Activated CD8-positive, alpha-beta memory T cell treated with anti-CD3 and anti-CD28 coated beads, Interleukin-2, amount 10 ng/mL, durations not matched to agents 7 days and 5 days (primary cell): ENCODE data around the gene TIFAB. TPM values are rescaled to one million over a fixed set of nuclear protein-coding genes. Genes with fewer than 3 reads are reported as not detected.
A peak's percentile ranks its signal among the peaks of the same experiment; 100 is the strongest.

Experiments
- ATAC-seq: fragments of 150-1000 bp; cut with Tn5 transposase; one replicate; pipeline ENCODE4 v1.10.0; 2021; ENCODE audit warnings: moderate library complexity
- CTCF ChIA-PET: fragments of 350-600 bp; sonication (Branson Sonifier 250); formaldehyde crosslinking; loops from one replicate; lab custom pipeline; 2021; ENCODE audit warnings: antibody characterized with exemption; lab: Charles Lee
- DNase-seq: peaks from one replicate; pipeline ENCODE4 v3.0.0-alpha.2; 2020
- H3K27ac Mint-ChIP-seq: one replicate; pipeline ENCODE4 v1.8.0; 2021; ENCODE audit warnings: mild to moderate bottlenecking, mixed read lengths
- H3K27me3 Mint-ChIP-seq: one replicate; pipeline ENCODE4 v1.8.0; 2021; ENCODE audit warnings: mixed read lengths
- H3K36me3 Mint-ChIP-seq: one replicate; pipeline ENCODE4 v1.8.0; 2021; ENCODE audit warnings: mild to moderate bottlenecking, mixed read lengths
- H3K4me1 Mint-ChIP-seq: one replicate; pipeline ENCODE4 v1.8.0; 2021; ENCODE audit warnings: mixed read lengths
- H3K4me3 Mint-ChIP-seq: one replicate; pipeline ENCODE4 v1.8.0; 2021; ENCODE audit warnings: mild to moderate bottlenecking, moderate library complexity, mixed read lengths
- H3K9me3 Mint-ChIP-seq: one replicate; pipeline ENCODE4 v1.8.0; 2022; ENCODE audit warnings: low read depth, mixed read lengths
- total RNA-seq, 2 experiments: library from RNA; stranded (reverse); gene quantifications; one replicate each; pipeline ENCODE4 v1.2.3, GENCODE V29; 2021

The TIFAB gene
- total RNA-seq, 2 experiments from 2014 or later: not detected

DNA sequence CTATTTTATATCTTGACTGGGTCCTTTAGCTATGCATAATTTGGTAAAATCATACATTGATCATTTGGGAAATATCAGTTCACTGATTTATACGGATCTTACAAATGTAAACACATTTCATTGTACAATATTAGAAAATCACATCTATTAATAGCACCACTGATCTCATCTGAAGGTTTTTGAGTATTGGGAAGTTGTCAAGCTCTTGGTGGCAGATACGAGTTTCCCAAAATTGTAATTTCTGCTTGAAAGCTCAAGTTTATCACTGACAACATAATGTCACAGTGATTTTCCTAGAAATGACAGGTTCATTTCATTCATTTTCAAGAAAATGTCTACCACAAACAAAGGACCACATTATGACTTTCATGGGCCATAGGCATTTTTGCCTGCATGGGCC lies 50.1 kb downstream of the TIFAB start:
- CTCF ChIA-PET: interaction anchor here (0.9 to 4.9 kb wide), 4 partner anchors 10 to 55 kb away, joined by 3 to 22 read pairs (median 3); no protein-coding TSS in a partner anchor
- H3K4me3 Mint-ChIP-seq: no peak overlapping the region
- H3K36me3 Mint-ChIP-seq: peaks cover 5% of the 10 kb centered on the region
- DNase-seq (no peak), ATAC-seq (no peak)
- H3K4me1 Mint-ChIP-seq: peaks cover 22% of the 10 kb centered on the region
- no peaks in the 10 kb centered on the region for H3K9me3 Mint-ChIP-seq
- peaks cover 26% of the 10 kb centered on the region for H3K27me3 Mint-ChIP-seq
- no peak overlapping the region for H3K27ac Mint-ChIP-seq

DNA sequence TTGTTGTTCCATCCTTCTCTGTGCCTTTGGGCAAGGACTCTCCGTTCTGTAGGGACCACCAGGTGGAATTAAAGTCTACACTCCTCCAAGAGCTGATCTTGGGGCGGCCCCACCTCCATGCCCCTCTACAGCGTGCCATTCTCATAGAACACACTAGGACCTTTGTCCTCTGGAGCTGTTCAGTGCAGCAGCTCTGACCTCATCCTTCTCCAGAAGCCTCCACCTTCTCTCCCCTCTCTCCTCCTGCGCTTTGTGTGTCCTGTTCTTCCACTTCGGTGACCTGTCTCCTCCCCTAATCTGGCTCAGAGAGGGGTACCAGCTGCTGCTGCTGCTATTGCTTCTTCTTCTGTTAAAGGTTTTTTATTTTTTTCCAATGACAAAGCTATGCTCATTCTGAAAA lies 51.3 kb downstream of the TIFAB start:
- Mint-ChIP-seq H3K4me3 (no peak overlapping the region), H3K9me3 (no peaks in the 10 kb centered on the region), H3K27me3 (peaks cover 17% of the 10 kb centered on the region), H3K27ac (no peak overlapping the region), H3K4me1 (peaks cover 33% of the 10 kb centered on the region), H3K36me3 (peaks cover 5% of the 10 kb centered on the region)
- CTCF ChIA-PET: interaction anchor here (4.9 kb wide), 1 partner anchor 24 kb away, joined by 22 read pairs; no protein-coding TSS in a partner anchor
- no peak for DNase-seq
- ATAC-seq: no peak

DNA sequence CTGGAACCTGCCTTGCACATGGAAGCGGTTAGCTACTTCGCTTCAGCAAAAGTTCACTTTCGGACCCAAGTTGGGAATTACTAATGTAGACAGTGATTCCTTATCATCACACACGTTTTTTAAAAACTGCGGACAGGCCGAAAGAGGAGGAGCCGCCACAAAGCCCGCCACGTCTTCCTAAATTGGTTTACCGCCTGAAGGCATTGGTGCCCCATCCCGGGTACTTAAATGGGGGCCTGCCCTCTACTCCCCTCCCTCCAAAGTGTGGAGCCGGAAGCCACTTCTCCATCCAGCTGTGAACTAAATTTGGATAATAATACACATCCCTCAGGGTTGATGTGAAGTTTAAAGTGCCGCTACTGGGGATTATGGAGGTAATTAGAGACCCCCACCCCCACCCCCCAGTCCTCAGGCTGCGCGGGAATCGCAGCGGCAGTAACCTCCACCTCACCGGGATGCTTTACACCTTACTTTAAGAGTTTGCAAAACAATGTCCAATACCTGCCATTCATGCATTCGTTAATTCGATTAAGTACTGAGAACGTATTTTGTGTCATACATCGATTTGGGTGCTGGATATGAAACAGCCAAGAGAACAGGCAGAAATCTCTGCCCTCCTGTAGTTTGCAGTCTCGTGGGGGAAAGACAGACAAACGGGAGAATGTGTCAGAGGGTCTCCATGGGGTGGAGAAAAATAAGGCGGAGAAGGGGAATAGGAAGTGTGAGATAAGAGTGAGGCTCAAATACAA lies 52.2 kb downstream of the TIFAB start:
- H3K4me1 Mint-ChIP-seq: peaks cover 40% of the 10 kb centered on the region
- DNase-seq (no peak), ATAC-seq (no peak)
- CTCF ChIA-PET: interaction anchor here (1.3 to 4.9 kb wide), 2 partner anchors 25 to 496 kb away, joined by 3 to 22 read pairs; no protein-coding TSS in a partner anchor
- H3K9me3 Mint-ChIP-seq: no peaks in the 10 kb centered on the region
- peak overlapping the region; percentile 79 for H3K4me3 Mint-ChIP-seq
- H3K27ac Mint-ChIP-seq: peak overlapping the region; percentile 87
- H3K27me3 Mint-ChIP-seq: peaks cover 12% of the 10 kb centered on the region
- peaks cover 5% of the 10 kb centered on the region for H3K36me3 Mint-ChIP-seq

DNA sequence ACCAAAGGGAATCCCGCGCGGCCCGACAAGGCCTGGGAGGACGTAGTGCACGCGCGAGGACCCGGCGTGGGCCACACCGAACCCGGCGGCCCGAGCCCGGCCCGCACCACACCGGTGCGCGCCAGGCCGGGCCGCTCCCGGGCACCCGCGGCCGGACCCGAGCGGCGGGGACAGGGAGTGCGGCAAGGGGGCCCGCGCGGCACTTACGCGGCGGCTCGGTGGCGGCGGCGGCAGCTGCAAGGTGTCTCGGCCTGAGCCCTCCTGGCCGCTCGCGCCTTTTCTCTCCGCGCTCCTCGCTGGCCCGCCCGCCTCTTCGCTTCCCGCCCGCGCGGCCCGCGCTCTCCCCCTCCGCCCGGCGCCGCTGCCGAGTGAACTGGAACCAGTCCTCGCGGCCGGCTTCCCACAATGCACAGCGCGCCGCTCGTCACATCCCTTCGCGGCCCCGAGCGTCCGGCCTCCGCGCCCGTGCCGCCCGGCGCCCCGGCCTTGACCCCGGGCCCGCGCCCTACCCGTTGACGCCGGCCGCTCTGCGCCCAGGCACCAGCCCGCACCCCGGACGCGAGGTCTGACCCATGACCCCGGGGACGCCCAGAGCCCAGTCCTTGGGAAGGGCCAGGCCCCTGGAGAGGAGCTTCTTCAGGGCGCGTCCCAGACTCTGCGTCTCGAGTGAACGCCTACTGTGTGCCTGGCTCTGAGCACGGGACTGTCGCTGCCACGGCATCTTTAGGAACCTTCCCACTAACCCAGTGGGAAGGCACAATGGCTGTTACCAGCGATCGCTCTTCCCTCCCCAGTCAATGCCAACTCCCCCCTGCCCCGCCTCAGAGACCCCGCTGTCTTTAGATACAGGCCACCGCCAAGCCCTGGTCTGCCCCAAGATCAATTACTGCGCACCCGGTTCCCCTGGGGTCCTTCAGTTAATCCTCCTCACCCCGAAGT lies 53.0 kb downstream of the TIFAB start, which contains the start of gene MACROH2A1:
MACROH2A1 (minus strand) TSS at position 377 of the 939 bp plus-strand sequence. CDS start 10,138 bp downstream, outside the sequence.
- Mint-ChIP-seq H3K27me3 (peaks cover 10% of the 10 kb centered on the region), H3K9me3 (no peaks in the 10 kb centered on the region), H3K36me3 (peaks cover 5% of the 10 kb centered on the region), H3K27ac (peak within 1 kb of the TSS; percentile 87), H3K4me1 (peaks cover 47% of the 10 kb centered on the region), H3K4me3 (peak within 1 kb of the TSS; percentile 85)
- DNase-seq: peak; percentile 90
- CTCF ChIA-PET: interaction anchor here (1.3 to 4.9 kb wide), 2 partner anchors 26 to 495 kb away, joined by 3 to 22 read pairs; no protein-coding TSS in a partner anchor
- ATAC-seq: peak; percentile 94

DNA sequence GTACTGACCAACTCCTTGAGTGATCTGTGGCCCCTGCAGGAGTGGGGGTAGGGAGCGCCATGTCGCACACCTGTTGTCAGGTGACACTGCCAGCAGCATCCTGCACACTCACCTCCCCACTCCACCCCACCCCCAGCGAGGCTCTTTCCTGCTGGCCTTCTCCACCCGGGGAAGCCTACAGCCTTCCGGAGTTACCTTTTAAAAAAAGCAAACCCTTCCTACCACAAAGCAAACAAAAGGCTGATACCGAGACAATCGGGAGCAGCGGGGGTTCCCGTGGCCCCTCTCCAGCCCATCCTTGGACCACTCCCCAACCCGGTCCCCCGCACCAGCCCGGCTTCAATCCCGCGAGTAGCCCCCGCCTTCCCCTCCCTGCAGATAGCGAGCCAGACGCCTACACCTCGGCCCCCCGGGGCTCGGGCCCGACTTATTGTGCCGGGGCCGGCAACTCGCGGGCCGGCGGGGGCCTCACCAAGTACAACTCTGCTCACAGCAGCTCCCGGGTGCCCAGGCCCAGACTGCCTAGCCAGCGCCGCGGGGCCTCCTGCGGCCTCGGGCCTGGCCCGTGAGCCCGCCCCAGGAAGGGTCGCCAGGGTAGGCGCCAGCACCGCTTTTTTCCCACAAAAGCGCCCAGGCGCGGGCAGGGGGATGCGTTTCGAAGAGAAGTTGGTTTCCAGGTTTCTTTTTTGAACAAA lies 53.8 kb downstream of the TIFAB start:
- H3K36me3 Mint-ChIP-seq: peaks cover 8% of the 10 kb centered on the region
- H3K4me3 Mint-ChIP-seq: peak overlapping the region; percentile 85
- H3K27ac Mint-ChIP-seq: peak overlapping the region; percentile 87
- peak; percentile 49 for ATAC-seq
- no peaks in the 10 kb centered on the region for H3K9me3 Mint-ChIP-seq
- CTCF ChIA-PET: interaction anchor here (4.9 kb wide), 1 partner anchor 27 kb away, joined by 22 read pairs; no protein-coding TSS in a partner anchor
- peaks cover 55% of the 10 kb centered on the region for H3K4me1 Mint-ChIP-seq
- H3K27me3 Mint-ChIP-seq: peaks cover 10% of the 10 kb centered on the region
- peak; percentile 77 for DNase-seq

Other genes with a start within 250 kb of the TIFAB start
- gene MACROH2A1, start 53.1 kb downstream of the TIFAB start, total RNA-seq: 100 to 1,000 TPM; 281 to 327 TPM
- not detected for gene DCANP1, start 5.0 kb downstream of the TIFAB start, total RNA-seq
- not detected for gene NEUROG1, start 83.6 kb upstream of the TIFAB start, total RNA-seq
- not detected for gene CXCL14, start 126.6 kb upstream of the TIFAB start, total RNA-seq